Heart right ventricle (tissue), 16 donors: ENCODE data around the gene CASKIN1. TPM values are rescaled to one million over a fixed set of nuclear protein-coding genes. Genes with fewer than 3 reads are reported as not detected.

Source experiments
- ATAC-seq, 8 donors: fragments of 200-7000 bp; cut with Tn5 transposase; one replicate each; pipeline ENCODE4 v1.9.1; 2020; ENCODE audit warnings: mild to moderate bottlenecking in 8 of 8, moderate library complexity in 8 of 8, moderate number of reproducible peaks in 1 of 8
- DNase-seq, 2 donors: peaks; one replicate each; pipeline ENCODE4 v3.0.0-alpha.2; 2020
- H3K27ac ChIP-seq, 10 donors: fragments of 200-600 bp; sonication (generic) in 2 of 10; one replicate each; pipeline versions ENCODE4 v1.5.0 to v1.8.0; 2020 to 2022; ENCODE audit warnings: mild to moderate bottlenecking in 3 of 10
- H3K27me3 ChIP-seq, 7 donors: fragments of 200-600 bp; one replicate each; pipeline ENCODE4 v1.8.0; 2021 to 2022; ENCODE audit warnings: mild to moderate bottlenecking in 2 of 7
- H3K36me3 ChIP-seq, 9 donors: fragments of 200-600 bp; sonication (generic) in 1 of 9; one replicate each; pipeline versions ENCODE4 v1.5.0 to v1.8.0; 2020 to 2022; ENCODE audit warnings: mild to moderate bottlenecking in 2 of 9
- H3K4me1 ChIP-seq, 9 donors: fragments of 200-600 bp; sonication (generic) in 1 of 9; one replicate each; pipeline versions ENCODE4 v1.5.0 to v1.8.0; 2020 to 2022; ENCODE audit warnings: mild to moderate bottlenecking in 4 of 9
- H3K4me3 ChIP-seq, 10 donors: fragments of 200-600 bp; sonication (generic) in 2 of 10; one replicate each; pipeline versions ENCODE4 v1.5.0 to v1.8.0; 2020 to 2022; ENCODE audit warnings: mild to moderate bottlenecking in 7 of 10, moderate library complexity in 2 of 10
- H3K9me3 ChIP-seq, 11 donors: fragments of 200-600 bp in 10 of 11; sonication (generic) in 2 of 11; one replicate each; pipeline versions ENCODE4 v1.5.0 to v1.8.0; 2013 to 2022; ENCODE audit warnings: mild to moderate bottlenecking in 2 of 11, control low read depth in 1 of 11, moderate library complexity in 1 of 11
- CTCF ChIP-seq, 9 donors: fragments of 200-600 bp; sonication (generic) in 2 of 9; IDR thresholded peaks; one replicate each; pipeline versions ENCODE4 v1.5.0 to v1.8.0; 2021 to 2022; ENCODE audit warnings: antibody characterized with exemption in 9 of 9, mild to moderate bottlenecking in 5 of 9, moderate library complexity in 1 of 9
- WGBS, 2 donors: extraction: QIAGEN DNeasy Blood & Tissue Kit; methylation state at CpG; one replicate each; pipeline ENCODE4 v1.1.7; 2013; ENCODE audit warnings: inconsistent platforms in 1 of 2; 5-methylcytosine and 5-hydroxymethylcytosine counted together
- intact Hi-C, 10 donors: fragments of 100-400 bp; cut with DNase I; formaldehyde crosslinking; loops; one replicate each; pipeline versions ENCODE4 v1.11.1 to v1.14.2; 2022
- polyA plus RNA-seq, 2 donors: library from polyadenylated mRNA; stranded (reverse); fragments of 200-250 nt; gene quantifications; one replicate each; pipeline ENCODE4 v1.2.3, GENCODE V29; 2013
- total RNA-seq, 10 donors: library from RNA; stranded (reverse); fragmentation: NEBNext Ultra II Directional in 3 of 10; extraction: Animal tissue kit (Norgen Biotek cat#: 25700) in 3 of 10; gene quantifications; one replicate each; pipeline versions ENCODE4 v1.2.1 to v1.2.4, GENCODE V29; 2021 to 2023
- donor health status: Arrhythmogenic right ventricular cardiomyopathy.
- donor health status: ischemic (EF 13 %, LVEDD 7.1; RV severe dilation, severe dysfunction).
- donor health status: healthy with polysubstance abuse.
- donor health status: DM: no; HTN: yes; CAD: no.
- donor health status: DM: no; HTN: no; CAD: no.
- donor health status: ischemic (EF 25% LVEDD 6.9; RV normal size, moderate dysfunction).
- donor health status: ischemic (EF 25% LVEDD 5.7; RV mildly dilated, moderate dysfunction).
- donor health status: healthy.
- donor health status: DM: yes; HTN: yes; CAD: no.
- donor health status: Ischemic cardiomyopathy.
- donor health status: ischemic (EF 35%, LVEDD 5.7; RV mildly dilated, moderate dysfunction).
- donor health status: nonischemic (EF 11% LVEDD 7.7; RV severe dilation, severe dysfunction).
- donor health status: DM: yes; HTN: yes; CAD: no.
- donor health status: PGD.
- donor health status: ischemic (EF 29% LVEDD 5.4; RV normal size, mild dysfunction).
- donor health status: nonischemic (EF 23%, LVEDD 6.1; RV moderate dilation, normal function).

The CASKIN1 gene
- total and polyA plus RNA-seq, 12 donors, result 0.24 to 6.0 (median 1.1) TPM

- Histone ChIP-seq H3K9me3 (no peaks in the 10 kb centered on the region), H3K27ac (peak within 1 kb of the TSS in 9 of 10 donors; percentile 64 to 89 (median 86)), H3K4me3 (peak within 1 kb of the TSS; percentile 53 to 92 (median 80)), H3K4me1 (peaks cover 39 to 89% (median 78%) of the 10 kb centered on the region in 9 donors), H3K27me3 (no peaks in the 10 kb centered on the region), H3K36me3 (peaks cover 0 to 29% (median 2%) of the 10 kb centered on the region in 9 donors)
- intact Hi-C loops, result loop anchor here in 3 of 10 donors (5.0 to 10.0 kb wide), 3 partner anchors 52 to 349 kb away; partner anchors contain the start of genes ECI1 (in 1 of the 3) and MLST8 (in 1 of the 3)
- WGBS, 2 donors, result 0 to 1% methylated on average over 88 to 94 of the region's 94 CpGs
- ATAC-seq (peak; percentile 90 to 96 (median 94)), DNase-seq (peak; percentile 98 to 100)
- TF ChIP-seq CTCF (IDR thresholded peaks at IDR 0.05), result no peak
These were observed 41.1 kb downstream of the CASKIN1 start, which contains the start of gene TRAF7 for GRCh38 chr16:2155091-2155950. Gene TRAF7 (plus strand): TSS chr16:2155782. CDS start chr16:2163921, 8,139 bp downstream.

GRCh38 chr16:2154533-2155090 is 41.8 kb downstream of the CASKIN1 start:
- peaks cover 0 to 5% (median 0%) of the 10 kb centered on the region in 7 donors for H3K27me3 ChIP-seq
- no peak for TF ChIP-seq CTCF (IDR thresholded peaks at IDR 0.05)
- H3K4me1 ChIP-seq, result peaks cover 35 to 89% (median 79%) of the 10 kb centered on the region in 9 donors
- no peak for ATAC-seq
- no peak for DNase-seq
- no peaks in the 10 kb centered on the region for H3K9me3 ChIP-seq
- peaks cover 0 to 29% (median 2%) of the 10 kb centered on the region in 9 donors for H3K36me3 ChIP-seq
- intact Hi-C loops, result loop anchor here in 5 of 10 donors (5.0 to 10.0 kb wide), 4 partner anchors 53 to 350 kb away; partner anchors contain the start of genes ECI1 (in 2 of the 5) and MLST8 (in 1 of the 5)
- WGBS, 2 donors, result 2 to 6% methylated on average over 23 of the region's 23 CpGs
- peak overlapping the region in 9 of 10 donors; percentile 64 to 89 (median 86) for H3K27ac ChIP-seq
- H3K4me3 ChIP-seq, result peak overlapping the region; percentile 53 to 92 (median 78)

- WGBS, 2 donors, result 27 to 32% methylated on average over 25 of the region's 25 CpGs
- peaks cover 0 to 14% (median 0%) of the 10 kb centered on the region in 7 donors for H3K27me3 ChIP-seq
- peaks cover 0 to 28% (median 2%) of the 10 kb centered on the region in 9 donors for H3K36me3 ChIP-seq
- TF ChIP-seq CTCF (IDR thresholded peaks at IDR 0.05), result no peak
- peaks cover 38 to 87% (median 84%) of the 10 kb centered on the region in 9 donors for H3K4me1 ChIP-seq
- intact Hi-C loops, result loop anchor here in 4 of 10 donors (2.0 to 10.0 kb wide), 4 partner anchors 99 to 352 kb away; partner anchors contain the start of gene ECI1 (in 1 of the 4)
- DNase-seq (no peak), ATAC-seq (no peak)
- H3K9me3 ChIP-seq, result no peaks in the 10 kb centered on the region
- peak overlapping the region; percentile 36 to 89 (median 78) for H3K27ac ChIP-seq
- peak overlapping the region; percentile 36 to 92 (median 78) for H3K4me3 ChIP-seq
These were observed 43.5 kb downstream of the CASKIN1 start for GRCh38 chr16:2152695-2153506.
